Thyroid gland (tissue), 4 donors: Measurements from ENCODE around the gene GFOD1.

ENCODE experiments used
- CTCF ChIP-seq, 6 experiments: fragments of 200-600 bp in 3 of 6; fragments of 450-650 bp in 3 of 6; sonication (generic) in 3 of 6; IDR thresholded peaks; one replicate each; pipeline ENCODE4 v1.5.1; 2016 to 2019; ENCODE audit warnings: antibody characterized with exemption in 6 of 6, mild to moderate bottlenecking in 2 of 6, inconsistent platforms in 1 of 6, moderate library complexity in 1 of 6
- POLR2A ChIP-seq, 2 donors: fragments of 450-650 bp; IDR thresholded peaks; one replicate each; pipeline ENCODE4 v1.6.1; 2017; ENCODE audit warnings: antibody characterized with exemption in 2 of 2, mild to moderate bottlenecking in 2 of 2, moderate library complexity in 1 of 2

DNA sequence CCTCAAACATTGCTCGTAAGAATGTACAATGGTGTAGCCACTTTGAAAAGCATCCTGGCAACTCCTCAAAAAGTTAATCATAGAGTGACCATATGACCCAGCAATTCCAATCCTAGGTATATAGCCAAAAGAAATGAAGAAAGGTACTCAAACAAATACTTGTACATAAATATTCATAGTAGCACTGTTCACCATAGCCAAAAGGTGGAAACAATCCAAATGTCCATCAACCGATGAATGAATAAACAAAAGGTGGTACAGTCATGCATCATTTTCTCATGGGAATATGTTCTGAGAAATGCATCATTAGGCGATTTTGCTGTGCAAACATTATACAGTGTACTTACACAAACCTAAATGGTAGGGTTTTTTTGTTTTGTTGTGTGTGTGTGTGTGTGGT lies 84.7 kb downstream of the GFOD1 start:
- TF ChIP-seq CTCF (IDR thresholded peaks at IDR 0.05), result no peak
- no peak for TF ChIP-seq POLR2A (IDR thresholded peaks at IDR 0.05)
